ENCODE data around the gene KRTAP10-6.

The KRTAP10-6 gene

GRCh38 chr21:44626262-44626661, 34.0 kb upstream of the KRTAP10-6 start:
- no peak overlapping the region for H3K4me3 ChIP-seq (ENCODE audit: control insufficient read depth, low read depth, low read length)
- no peak for DNase-seq (ENCODE audit: low read depth)
- no peak for TF ChIP-seq CTCF (IDR thresholded peaks at IDR 0.05; ENCODE audit: control insufficient read depth, insufficient read depth, low read depth, low read length, missing control alignments)

GRCh38 chr21:44625756-44626155, 33.5 kb upstream of the KRTAP10-6 start:
- no peak for DNase-seq (ENCODE audit: low read depth)
- no peak overlapping the region for H3K4me3 ChIP-seq (ENCODE audit: control insufficient read depth, low read depth, low read length)
- TF ChIP-seq CTCF (IDR thresholded peaks at IDR 0.05; ENCODE audit: control insufficient read depth, insufficient read depth, low read depth, low read length, missing control alignments) = no peak

GRCh38 chr21:44623575-44623974, 31.3 kb upstream of the KRTAP10-6 start:
- H3K4me3 ChIP-seq (ENCODE audit: control insufficient read depth, low read depth, low read length) = no peak overlapping the region
- no peak for DNase-seq (ENCODE audit: low read depth)
- TF ChIP-seq CTCF (IDR thresholded peaks at IDR 0.05; ENCODE audit: control insufficient read depth, insufficient read depth, low read depth, low read length, missing control alignments) = no peak

- DNase-seq (ENCODE audit: low read depth) = no peak
- no peak for TF ChIP-seq CTCF (IDR thresholded peaks at IDR 0.05; ENCODE audit: control insufficient read depth, insufficient read depth, low read depth, low read length, missing control alignments)
- H3K4me3 ChIP-seq (ENCODE audit: control insufficient read depth, low read depth, low read length) = no peak overlapping the region
Measured at GRCh38 chr21:44619886-44620285, 27.6 kb upstream of the KRTAP10-6 start.

- no peak overlapping the region for H3K4me3 ChIP-seq (ENCODE audit: control insufficient read depth, low read depth, low read length)
- DNase-seq (ENCODE audit: low read depth) = no peak
- TF ChIP-seq CTCF (IDR thresholded peaks at IDR 0.05; ENCODE audit: control insufficient read depth, insufficient read depth, low read depth, low read length, missing control alignments) = no peak
Measured at GRCh38 chr21:44618909-44619308, 26.6 kb upstream of the KRTAP10-6 start.

GRCh38 chr21:44618504-44618903, 26.2 kb upstream of the KRTAP10-6 start:
- no peak for DNase-seq (ENCODE audit: low read depth)
- H3K4me3 ChIP-seq (ENCODE audit: control insufficient read depth, low read depth, low read length) = no peak overlapping the region
- TF ChIP-seq CTCF (IDR thresholded peaks at IDR 0.05; ENCODE audit: control insufficient read depth, insufficient read depth, low read depth, low read length, missing control alignments) = peak; percentile 47

GRCh38 chr21:44617071-44617501, 24.8 kb upstream of the KRTAP10-6 start:
- no peak overlapping the region for H3K4me3 ChIP-seq (ENCODE audit: control insufficient read depth, low read depth, low read length)
- no peak for TF ChIP-seq CTCF (IDR thresholded peaks at IDR 0.05; ENCODE audit: control insufficient read depth, insufficient read depth, low read depth, low read length, missing control alignments)
- no peak for DNase-seq (ENCODE audit: low read depth)

Measured in AG09309 (cell line).